GM12878 (cell line): ENCODE data around the gene DHFR. TPM values are rescaled to one million over a fixed set of nuclear protein-coding genes. Genes with fewer than 3 reads are reported as not detected.

Experiments used
- ATAC-seq: fragments of 200-7000 bp; cut with Tn5 transposase; 3 replicates; pipeline ENCODE4 v1.9.1; 2020; ENCODE audit warnings: mild to moderate bottlenecking, moderate library complexity
- BruUV-seq: library from RNA; stranded (reverse); fragments of 400-500 nt; replicated peaks from 2 replicates; lab custom pipeline; 2021; lab: Mats Ljungman, UMichigan
- CTCF ChIA-PET: fragments of 300-600 bp; sonication (Branson Sonifier 250); formaldehyde crosslinking; extraction: SDS; loops from one replicate; lab custom pipeline; 2021; ENCODE audit warnings: inconsistent platforms; lab: Yijun Ruan, JAX
- POLR2A ChIA-PET: fragments of 350-600 bp; formaldehyde crosslinking; extraction: SDS; loops from one replicate; lab custom pipeline; 2021; ENCODE audit warnings: inconsistent platforms; lab: Charles Lee
- RAD21 ChIA-PET: fragments of 300-600 bp; sonication (Branson Sonifier 250); formaldehyde crosslinking; loops from one replicate; lab custom pipeline; 2023; ENCODE audit warnings: antibody characterized with exemption; ENCODE audit not compliant: unreplicated experiment; lab: Charles Lee
- SMC1A ChIA-PET: fragments of 300-600 bp; sonication (Branson Sonifier 250); formaldehyde crosslinking; loops from one replicate; lab custom pipeline; 2023; ENCODE audit not compliant: unreplicated experiment, uncharacterized antibody; lab: Charles Lee
- DNase-seq: peaks from one replicate; pipeline ENCODE4 v3.0.0-alpha.2; 2011; ENCODE audit warnings: low read depth, low spot score
- FAIRE-seq: peaks from 3 replicates; lab custom pipeline; 2011; peaks lifted over from hg19 to GRCh38; lab: Jason Lieb, UNC
- H2AFZ ChIP-seq: 2 replicates; pipeline ENCODE4 v1.6.0; 2011; ENCODE audit warnings: low read depth, low read length, control low read depth; ENCODE audit not compliant: control insufficient read depth
- H3K27ac ChIP-seq: 2 replicates; pipeline ENCODE4 v1.5.1; 2011; ENCODE audit warnings: control low read depth; ENCODE audit not compliant: control insufficient read depth, insufficient read depth
- H3K27me3 ChIP-seq, 2 experiments: replicated peaks in 1 of 2; 2 replicates each; pipeline versions ENCODE4 v1.6.0 to v1.6.1; 2011; ENCODE audit warnings: low read length in 1 of 2; ENCODE audit not compliant: control insufficient read depth in 2 of 2, insufficient read depth in 2 of 2
- H3K36me3 ChIP-seq, 2 experiments: 2 replicates each; pipeline ENCODE4 v1.5.1; 2011; ENCODE audit warnings: low read length in 1 of 2; ENCODE audit not compliant: control insufficient read depth in 2 of 2, insufficient read depth in 2 of 2
- H3K4me1 ChIP-seq: 2 replicates; pipeline ENCODE4 v1.6.1; 2011; ENCODE audit warnings: mild to moderate bottlenecking, low read length, moderate library complexity, mixed read lengths; ENCODE audit not compliant: control insufficient read depth, insufficient read depth
- H3K4me2 ChIP-seq: 2 replicates; pipeline ENCODE4 v1.6.0; 2011; ENCODE audit warnings: control low read depth; ENCODE audit not compliant: control insufficient read depth, insufficient read depth
- H3K4me3 ChIP-seq: fragments of 200-600 bp; sonication (generic); 2 replicates; pipeline ENCODE4 v1.5.1; 2016
- H3K79me2 ChIP-seq: 2 replicates; pipeline ENCODE4 v1.6.0; 2011; ENCODE audit warnings: low read length; ENCODE audit not compliant: control insufficient read depth, insufficient read depth
- H3K9ac ChIP-seq: 2 replicates; pipeline ENCODE4 v1.8.0; 2011; ENCODE audit warnings: low read length, control low read depth, mixed read lengths; ENCODE audit not compliant: control insufficient read depth, insufficient read depth
- H3K9me3 ChIP-seq: replicated peaks from 3 replicates; pipeline ENCODE4 v1.5.1; 2011; ENCODE audit warnings: mild to moderate bottlenecking, low read length; ENCODE audit not compliant: control insufficient read depth, insufficient read depth
- H4K20me1 ChIP-seq: 2 replicates; pipeline ENCODE4 v1.6.0; 2011; ENCODE audit not compliant: control insufficient read depth, insufficient read depth
- ATF7 ChIP-seq: fragments of 450-650 bp; IDR thresholded peaks from 2 replicates; pipeline ENCODE4 v1.6.1; 2016; ENCODE audit warnings: low read depth, mild to moderate bottlenecking
- FOXK2 ChIP-seq: fragments of 450-650 bp; IDR thresholded peaks from 2 replicates; pipeline ENCODE4 v1.6.1; 2017; ENCODE audit warnings: mild to moderate bottlenecking, moderate library complexity
- JUND ChIP-seq: IDR thresholded peaks from 2 replicates; pipeline ENCODE4 v1.6.1; 2012; ENCODE audit warnings: low read depth, mild to moderate bottlenecking, low read length, improper control_type of control experiment, moderate library complexity
- LARP7 ChIP-seq: fragments of 450-650 bp; IDR thresholded peaks from 2 replicates; pipeline ENCODE4 v1.6.1; 2017; ENCODE audit warnings: mild to moderate bottlenecking
- MYC ChIP-seq: IDR thresholded peaks from 2 replicates; pipeline ENCODE4 v1.6.1; 2011; ENCODE audit warnings: mild to moderate bottlenecking, low read length, moderate library complexity, inconsistent platforms; ENCODE audit not compliant: insufficient read depth, insufficient replicate concordance, insufficient read length, severe bottlenecking
- NFYB ChIP-seq: IDR thresholded peaks from 2 replicates; pipeline ENCODE4 v1.6.1; 2011; ENCODE audit warnings: low read depth, mild to moderate bottlenecking, low read length, improper control_type of control experiment, moderate library complexity; ENCODE audit not compliant: insufficient read depth
- RAD21 ChIP-seq: IDR thresholded peaks from 2 replicates; pipeline ENCODE4 v1.6.1; 2011; ENCODE audit warnings: mild to moderate bottlenecking, low read depth, low read length, moderate library complexity; ENCODE audit not compliant: insufficient read depth
- SREBF2 ChIP-seq: IDR thresholded peaks from 2 replicates; pipeline ENCODE4 v1.6.1; 2012; ENCODE audit warnings: mild to moderate bottlenecking, low read length
- TCF7 ChIP-seq: IDR thresholded peaks from 2 replicates; pipeline ENCODE4 v1.6.1; 2014; ENCODE audit warnings: antibody characterized with exemption, borderline replicate concordance
- USF1 ChIP-seq: IDR thresholded peaks from 2 replicates; pipeline ENCODE4 v1.6.1; 2011; ENCODE audit warnings: borderline replicate concordance, low read depth, mild to moderate bottlenecking, moderate library complexity, mixed read lengths, low read length; ENCODE audit not compliant: insufficient read depth; ENCODE audit errors: extremely low read length
- YBX1 ChIP-seq: fragments of 450-650 bp; IDR thresholded peaks from 2 replicates; pipeline ENCODE4 v1.6.1; 2016; ENCODE audit warnings: antibody characterized with exemption
- ZBTB40 ChIP-seq: fragments of 450-650 bp; IDR thresholded peaks from 2 replicates; pipeline ENCODE4 v1.6.1; 2016; ENCODE audit warnings: mild to moderate bottlenecking, moderate library complexity, borderline replicate concordance
- WGBS: methylation state at CpG from one replicate; pipeline ENCODE4 v1.1.6; 2016; ENCODE audit warnings: low lambda C conversion rate; ENCODE audit not compliant: insufficient replicate concordance, insufficient coverage; ENCODE audit errors: missing lambda C conversion rate; 5-methylcytosine and 5-hydroxymethylcytosine counted together
- in situ Hi-C: fragments of 300-500 bp; cut with MboI; formaldehyde crosslinking; loops from 9 replicates; pipeline ENCODE4 v1.14.3; 2018; ENCODE audit warnings: mixed read lengths
- intact Hi-C: fragments of 100-400 bp; cut with micrococcal nuclease; formaldehyde crosslinking; loops from one replicate; pipeline ENCODE4 v1.14.2; 2022; ENCODE audit not compliant: unreplicated experiment
- polyA plus RNA-seq, 11 experiments: library from polyadenylated mRNA; depleted of rRNA in 4 of 11; unstranded in 6 of 11; stranded (reverse) in 5 of 11; fragments of >200 nt; fragmentation: Nextera tagmentation in 4 of 11; fragmentation: Illumina TruSeq in 1 of 11; extraction: Ambion mirVana in 4 of 11; extraction: Trizol in 1 of 11; gene quantifications; 1 replicate in 1 of 11; 2 replicates in 10 of 11; pipeline versions ENCODE4 v1.2.1 to v1.2.3, GENCODE V29; 2011 to 2016; ENCODE audit warnings: inconsistent platforms in 2 of 11, missing spikeins in 2 of 11, low read depth in 1 of 11
- total RNA-seq, 4 experiments: library from RNA; depleted of rRNA in 3 of 4; stranded (reverse); fragments of >200 nt in 3 of 4; fragmentation: Illumina TruSeq in 1 of 4; extraction: Trizol in 1 of 4; gene quantifications; 2 replicates each; pipeline versions ENCODE4 v1.2.1 to v1.2.3, GENCODE V29; 2013 to 2021

DHFR gene
- total and polyA plus RNA-seq, 10 of the 15 experiments (the other 5 are each of a cell fraction or from before 2014, with no cell fraction given): 57.9 to 143 (median 71.4) TPM

- 92% methylated on average over 5 of the region's 5 CpGs for whole genome bisulfite sequencing
- RAD21 ChIA-PET: no interaction called here
- Histone ChIP-seq H3K79me2 (peaks cover 15% of the 10 kb centered on the region), H4K20me1 (no peaks in the 10 kb centered on the region), H3K9me3 (no peaks in the 10 kb centered on the region; the same call in 2 of the 3 replicates), H3K27me3 (no peaks in the 10 kb centered on the region), H3K4me2 (no peak overlapping the region), H3K9ac (no peak overlapping the region), H3K4me1 (no peaks in the 10 kb centered on the region), H3K4me3 (no peak overlapping the region), H2AFZ (no peak overlapping the region), H3K27ac (no peak overlapping the region), H3K36me3 (peaks cover 0 to 11% of the 10 kb centered on the region in 2 experiments; a peak in 2 of 4 replicates)
- CTCF ChIA-PET: interaction anchor here (1.0 to 1.1 kb wide), 2 partner anchors 178 kb away, joined by 3 read pairs; no protein-coding TSS in a partner anchor
- intact Hi-C loops (loop anchor here (5.0 to 10.0 kb wide), 2 partner anchors 177 to 1044 kb away; partner anchors contain the start of gene TENT2), in situ Hi-C loops (no loop called here)
- POLR2A ChIA-PET: no interaction called here
- no peak for DNase-seq
- no peak for FAIRE-seq
- BruUV-seq: no TSS peak
- SMC1A ChIA-PET: no interaction called here
- ATAC-seq: no peak
- TF ChIP-seq USF1 (no peak), NFYB (no peak), JUND (no peak), TCF7 (no peak), SREBF2 (no peak), YBX1 (no peak), FOXK2 (no peak), LARP7 (no peak), ZBTB40 (no peak), ATF7 (no peak), MYC (no peak), RAD21 (no peak)
Measured at GRCh38 chr5:80659106-80659505, 4.3 kb upstream of the DHFR start.
